Measurements from ENCODE around the gene FAP.

The FAP gene

GRCh38 chr2:162241571-162241970 is 1.7 kb downstream of the FAP start:
- TF ChIP-seq, protein P1, sequence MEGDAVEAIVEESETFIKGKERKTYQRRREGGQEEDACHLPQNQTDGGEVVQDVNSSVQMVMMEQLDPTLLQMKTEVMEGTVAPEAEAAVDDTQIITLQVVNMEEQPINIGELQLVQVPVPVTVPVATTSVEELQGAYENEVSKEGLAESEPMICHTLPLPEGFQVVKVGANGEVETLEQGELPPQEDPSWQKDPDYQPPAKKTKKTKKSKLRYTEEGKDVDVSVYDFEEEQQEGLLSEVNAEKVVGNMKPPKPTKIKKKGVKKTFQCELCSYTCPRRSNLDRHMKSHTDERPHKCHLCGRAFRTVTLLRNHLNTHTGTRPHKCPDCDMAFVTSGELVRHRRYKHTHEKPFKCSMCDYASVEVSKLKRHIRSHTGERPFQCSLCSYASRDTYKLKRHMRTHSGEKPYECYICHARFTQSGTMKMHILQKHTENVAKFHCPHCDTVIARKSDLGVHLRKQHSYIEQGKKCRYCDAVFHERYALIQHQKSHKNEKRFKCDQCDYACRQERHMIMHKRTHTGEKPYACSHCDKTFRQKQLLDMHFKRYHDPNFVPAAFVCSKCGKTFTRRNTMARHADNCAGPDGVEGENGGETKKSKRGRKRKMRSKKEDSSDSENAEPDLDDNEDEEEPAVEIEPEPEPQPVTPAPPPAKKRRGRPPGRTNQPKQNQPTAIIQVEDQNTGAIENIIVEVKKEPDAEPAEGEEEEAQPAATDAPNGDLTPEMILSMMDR (IDR thresholded peaks at IDR 0.05; ENCODE audit: low read depth, low read length) = no peak
- TF ChIP-seq MYC (IDR thresholded peaks at IDR 0.05; ENCODE audit: low read depth, low read length) = no peak
- TF ChIP-seq POLR2A (IDR thresholded peaks at IDR 0.05; ENCODE audit: extremely low read depth, insufficient read length) = no peak
- TF ChIP-seq MAX (IDR thresholded peaks at IDR 0.05; ENCODE audit: low read depth, low read length) = no peak
- DNase-seq (ENCODE audit: low read depth) = no peak
- H3K4me3 ChIP-seq (ENCODE audit: low read depth, low read length) = no peak overlapping the region

DNA sequence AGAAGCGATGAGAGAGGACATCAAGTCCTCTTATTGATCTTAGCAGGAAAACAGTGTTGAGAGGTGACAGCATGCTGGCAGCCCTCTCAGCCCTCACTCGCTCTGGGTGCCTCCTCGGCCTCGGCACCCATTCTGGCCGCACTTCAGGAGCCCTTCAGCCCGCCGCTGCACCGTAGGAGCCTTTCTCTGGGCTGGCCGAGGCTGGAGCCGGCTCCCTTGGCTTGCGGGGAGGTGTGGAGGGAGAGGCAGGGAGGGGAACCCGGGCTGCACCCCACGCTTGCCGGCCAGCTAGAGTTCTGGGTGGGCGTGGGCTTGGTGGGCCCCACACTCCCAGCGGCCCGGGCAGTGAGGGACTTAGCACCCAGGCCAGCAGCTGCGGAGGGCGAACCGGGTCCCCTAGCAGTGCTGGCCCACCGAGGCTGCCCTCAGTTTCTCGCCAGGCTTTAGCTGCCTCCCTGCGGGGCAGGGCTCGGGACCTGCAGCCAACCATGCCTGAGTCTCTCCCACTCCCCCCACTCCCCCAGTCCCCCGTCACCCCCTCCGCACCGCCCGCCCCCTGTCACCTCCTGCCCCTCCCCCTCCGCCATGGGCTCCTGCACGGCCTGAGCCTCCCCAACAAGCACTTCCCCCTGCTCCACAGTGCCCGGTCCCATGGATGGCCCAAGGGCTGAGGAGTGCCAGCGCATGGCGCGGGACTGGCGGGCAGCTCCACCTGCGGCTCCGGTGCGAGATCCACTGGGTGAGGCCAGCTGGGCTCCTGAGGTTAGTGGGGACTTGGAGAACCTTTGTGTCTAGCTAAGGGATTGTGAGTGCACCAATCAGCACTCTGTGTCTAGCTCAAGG is 8.4 kb downstream of the FAP start:
- no peak overlapping the region for H3K4me3 ChIP-seq (ENCODE audit: low read depth, low read length)
- DNase-seq (ENCODE audit: low read depth) = no peak
- TF ChIP-seq MYC (IDR thresholded peaks at IDR 0.05; ENCODE audit: low read depth, low read length) = no peak
- no peak for TF ChIP-seq POLR2A (IDR thresholded peaks at IDR 0.05; ENCODE audit: extremely low read depth, insufficient read length)
- TF ChIP-seq MAX (IDR thresholded peaks at IDR 0.05; ENCODE audit: low read depth, low read length) = no peak
- TF ChIP-seq, protein P1 (IDR thresholded peaks at IDR 0.05; ENCODE audit: low read depth, low read length) = no peak

- TF ChIP-seq MYC (IDR thresholded peaks at IDR 0.05; ENCODE audit: low read depth, low read length) (no peak), POLR2A (IDR thresholded peaks at IDR 0.05; ENCODE audit: extremely low read depth, insufficient read length) (no peak), MAX (IDR thresholded peaks at IDR 0.05; ENCODE audit: low read depth, low read length) (no peak)
- TF ChIP-seq, protein P1 (IDR thresholded peaks at IDR 0.05; ENCODE audit: low read depth, low read length) = no peak
- peak; percentile 95 for DNase-seq (ENCODE audit: low read depth)
- H3K4me3 ChIP-seq (ENCODE audit: low read depth, low read length) = no peak overlapping the region
Observed at GRCh38 chr2:162233197-162233596, 10.0 kb downstream of the FAP start.

- TF ChIP-seq POLR2A (IDR thresholded peaks at IDR 0.05; ENCODE audit: extremely low read depth, insufficient read length) = no peak
- TF ChIP-seq, protein P1 (IDR thresholded peaks at IDR 0.05; ENCODE audit: low read depth, low read length) = no peak
- TF ChIP-seq MYC (IDR thresholded peaks at IDR 0.05; ENCODE audit: low read depth, low read length) = no peak
- no peak for TF ChIP-seq MAX (IDR thresholded peaks at IDR 0.05; ENCODE audit: low read depth, low read length)
- no peak overlapping the region for H3K4me3 ChIP-seq (ENCODE audit: low read depth, low read length)
- DNase-seq (ENCODE audit: low read depth) = no peak
Observed at GRCh38 chr2:162232671-162233070, 10.6 kb downstream of the FAP start.

DNA sequence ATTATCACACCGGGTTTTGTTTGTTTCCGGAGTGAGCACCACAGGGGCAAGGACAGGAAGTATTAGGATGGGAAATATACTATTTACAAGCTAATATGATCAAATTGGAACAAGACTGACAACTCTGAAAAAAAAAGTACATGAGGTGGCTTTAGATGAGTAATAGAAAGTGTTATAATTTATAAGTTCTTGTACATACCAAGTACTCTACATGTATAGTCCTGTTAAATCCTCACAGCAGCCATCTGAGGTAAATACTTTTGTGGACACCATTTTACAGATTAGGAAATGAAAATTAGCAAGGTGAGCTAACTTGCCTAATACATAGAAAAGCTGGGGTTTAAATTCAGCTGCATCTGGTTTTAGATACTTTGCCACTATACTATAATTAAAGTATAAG is 11.2 kb downstream of the FAP start:
- DNase-seq (ENCODE audit: low read depth) = no peak
- no peak for TF ChIP-seq MYC (IDR thresholded peaks at IDR 0.05; ENCODE audit: low read depth, low read length)
- TF ChIP-seq POLR2A (IDR thresholded peaks at IDR 0.05; ENCODE audit: extremely low read depth, insufficient read length) = no peak
- TF ChIP-seq, protein P1 (IDR thresholded peaks at IDR 0.05; ENCODE audit: low read depth, low read length) = no peak
- no peak for TF ChIP-seq MAX (IDR thresholded peaks at IDR 0.05; ENCODE audit: low read depth, low read length)
- no peak overlapping the region for H3K4me3 ChIP-seq (ENCODE audit: low read depth, low read length)

Measured in NB4 (cell line).